IPS-18c (cell line): ENCODE measurements around the gene FBN2.
"Not testable (repeated sequence)": the region's sequence is repeated elsewhere in the genome, so short reads cannot be mapped to it uniquely, and the experiment has no call there.

Experiments
- H3K4me3 ChIP-seq: 2 replicates; pipeline ENCODE4 v1.7.0; 2013; ENCODE audit warnings: low read depth, mild to moderate bottlenecking, low read length, moderate library complexity; ENCODE audit not compliant: insufficient read depth
- H3K9me3 ChIP-seq: one replicate; pipeline ENCODE4 v1.6.1; 2013; ENCODE audit warnings: mild to moderate bottlenecking, low read length, moderate library complexity; ENCODE audit not compliant: control insufficient read depth, insufficient read depth

FBN2 gene

DNA sequence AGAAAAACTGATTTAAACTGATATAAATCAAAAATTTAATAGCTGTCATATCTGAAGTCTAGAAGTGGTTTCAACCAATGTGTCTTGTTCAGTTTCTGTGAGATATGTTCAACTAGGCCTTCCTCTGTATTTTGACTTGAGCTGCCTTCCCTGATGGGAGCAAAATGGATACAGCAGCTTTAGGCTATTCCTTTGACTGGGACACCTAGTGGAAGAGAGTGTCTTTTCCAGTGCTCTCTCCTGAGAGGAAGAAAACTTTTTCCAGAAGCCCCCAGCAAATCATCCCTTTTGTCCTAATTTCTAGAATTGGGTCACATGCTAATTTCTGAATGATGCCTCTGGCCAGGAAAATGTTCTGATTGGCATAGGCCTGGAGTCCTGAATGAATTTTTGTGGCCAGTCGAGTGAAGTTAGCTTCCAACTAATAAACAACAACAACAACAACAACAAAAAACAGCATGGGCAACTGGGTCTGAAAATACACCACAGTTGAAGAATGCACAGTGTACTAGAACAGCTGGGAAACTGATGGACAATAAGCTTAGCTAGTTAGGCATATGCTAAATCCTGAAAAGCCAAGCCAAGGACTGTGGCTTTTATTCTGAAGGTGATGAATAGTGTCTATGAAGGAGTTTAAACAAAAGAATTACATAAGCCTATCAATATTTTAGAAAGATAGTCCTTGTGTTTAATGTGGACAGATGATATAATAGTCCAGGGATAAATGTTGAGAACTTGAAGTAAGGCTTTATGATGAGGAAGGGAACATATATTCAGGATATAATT lies 125.7 kb downstream of the FBN2 start:
- no peaks in the 10 kb centered on the region for H3K9me3 ChIP-seq
- H3K4me3 ChIP-seq: no peak overlapping the region

DNA sequence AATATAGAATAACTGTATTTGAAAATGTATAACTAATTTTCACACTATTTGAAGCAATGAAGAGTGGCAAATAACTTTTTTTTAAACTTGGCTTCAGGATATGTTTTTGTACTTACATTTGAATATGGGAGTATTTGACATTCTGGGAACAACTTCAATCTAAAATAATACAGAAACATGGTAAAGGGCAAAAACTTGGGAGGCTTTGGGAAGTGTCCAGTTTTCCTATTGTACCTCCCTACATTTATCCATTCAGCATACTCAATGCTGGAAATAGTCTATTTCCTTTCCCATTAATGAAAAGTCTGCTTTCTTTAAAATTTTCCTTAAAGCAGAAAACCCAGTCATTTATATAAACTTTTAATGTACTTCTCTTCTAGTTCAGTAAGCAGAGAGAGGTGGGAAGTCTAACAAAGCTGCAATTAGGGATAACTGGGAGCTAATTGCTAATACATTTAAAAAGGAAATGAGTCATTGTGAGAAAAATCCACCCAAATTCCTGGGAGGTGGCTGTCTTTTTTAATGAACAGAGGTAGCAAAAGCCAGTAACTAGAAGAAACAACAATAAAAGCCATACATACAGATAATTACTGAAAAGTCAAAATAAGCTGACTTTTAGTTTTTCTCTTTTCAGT lies 128.8 kb downstream of the FBN2 start:
- Histone ChIP-seq H3K4me3 (no peak overlapping the region), H3K9me3 (no peaks in the 10 kb centered on the region)

DNA sequence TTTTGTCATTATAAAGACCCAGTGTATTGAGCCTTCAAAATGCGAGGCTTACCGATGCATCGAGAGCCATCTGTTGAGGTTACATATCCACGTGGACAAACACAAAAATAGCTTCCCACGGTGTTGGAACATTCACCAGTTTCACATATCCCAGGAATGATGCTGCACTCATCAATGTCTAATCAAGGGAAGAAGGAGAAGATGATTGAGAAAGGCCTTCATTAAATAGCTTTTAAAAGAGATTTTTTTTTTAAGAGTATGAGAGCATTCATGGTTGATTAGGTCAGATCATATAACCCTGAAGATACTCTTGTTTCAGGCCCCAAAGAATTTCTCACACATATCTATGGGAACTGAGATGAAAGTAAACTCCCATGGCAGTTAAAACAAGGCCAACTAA lies 129.4 kb downstream of the FBN2 start:
- Histone ChIP-seq H3K9me3 (no peaks in the 10 kb centered on the region), H3K4me3 (no peak overlapping the region)

DNA sequence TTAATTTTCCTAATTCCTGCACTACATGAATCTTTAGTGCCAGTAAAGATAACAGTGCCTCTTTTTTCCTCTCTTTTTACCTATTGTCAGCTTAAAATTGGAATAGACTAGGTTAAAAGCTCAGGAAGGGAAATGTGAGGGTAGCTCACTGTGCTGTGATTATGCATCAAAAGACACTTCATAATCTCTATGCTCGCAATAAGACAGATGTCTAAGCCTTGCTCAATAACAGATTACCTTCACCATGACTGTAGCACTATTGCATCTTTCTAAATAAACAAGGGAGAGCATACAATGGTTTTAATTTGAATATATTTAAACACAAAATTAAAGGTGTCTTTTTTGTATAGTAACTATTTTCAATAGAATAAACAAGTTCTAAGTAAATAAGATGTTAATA lies 130.1 kb downstream of the FBN2 start:
- Histone ChIP-seq H3K4me3 (no peak overlapping the region), H3K9me3 (no peaks in the 10 kb centered on the region)

DNA sequence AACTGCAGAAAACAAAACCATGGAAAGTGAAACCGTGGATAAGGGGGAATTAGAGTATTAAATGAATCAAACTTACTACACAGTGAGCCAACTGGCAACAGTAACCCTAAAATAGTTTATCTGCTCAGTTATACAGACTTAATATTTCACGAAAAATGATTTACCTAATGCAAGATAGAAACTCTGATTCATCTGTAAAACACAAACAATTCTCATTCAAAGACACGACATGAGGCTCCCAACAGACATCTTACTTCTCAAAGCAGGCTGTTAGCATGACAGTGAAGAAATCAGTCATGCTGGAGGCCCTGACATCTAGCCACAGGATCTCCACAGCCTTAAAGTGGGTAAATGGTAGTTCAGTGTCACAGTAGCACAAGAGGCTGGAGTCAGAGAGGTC lies 131.2 kb downstream of the FBN2 start:
- Histone ChIP-seq H3K4me3 (no peak overlapping the region), H3K9me3 (no peaks in the 10 kb centered on the region)

DNA sequence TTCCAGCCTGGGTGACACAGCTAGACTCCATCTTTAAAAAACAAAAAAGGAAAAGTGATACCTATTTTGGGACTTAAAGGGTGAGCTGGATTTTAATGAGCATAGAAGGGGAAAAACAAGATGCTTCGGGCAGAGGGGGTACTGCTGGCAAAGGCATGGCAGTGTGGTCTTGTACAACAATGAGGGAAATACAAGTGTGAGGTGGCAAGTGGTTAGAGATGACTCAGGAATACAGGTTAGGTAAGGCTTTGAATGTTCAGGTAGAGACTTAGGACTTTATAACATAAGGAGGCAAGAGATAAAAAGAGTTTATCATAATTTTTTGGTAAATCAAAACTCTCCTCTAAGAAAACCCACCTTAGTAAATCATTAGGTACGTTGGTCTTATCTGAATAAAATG lies 132.9 kb downstream of the FBN2 start:
- no peak overlapping the region for H3K4me3 ChIP-seq
- H3K9me3 ChIP-seq: no peaks in the 10 kb centered on the region

DNA sequence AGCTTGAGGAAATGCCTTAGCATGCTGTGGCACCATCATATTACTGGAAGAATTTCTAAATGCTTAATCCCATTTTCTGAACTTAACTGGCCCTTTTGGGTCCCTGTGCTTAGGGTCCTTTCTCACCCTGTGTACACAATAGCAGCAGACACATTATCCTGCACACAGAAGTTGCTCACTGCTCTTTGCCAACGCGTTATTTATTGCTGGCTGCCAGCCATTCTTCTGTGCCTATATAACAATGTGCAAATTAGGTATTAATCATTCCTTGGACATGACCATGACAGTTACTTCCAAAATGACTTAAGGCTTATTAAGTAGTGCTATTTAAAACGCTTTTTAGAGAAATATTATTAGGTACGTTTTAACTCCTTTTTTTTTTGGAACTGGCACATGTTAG lies 134.7 kb downstream of the FBN2 start:
- Histone ChIP-seq H3K4me3 (no peak overlapping the region), H3K9me3 (no peaks in the 10 kb centered on the region)

DNA sequence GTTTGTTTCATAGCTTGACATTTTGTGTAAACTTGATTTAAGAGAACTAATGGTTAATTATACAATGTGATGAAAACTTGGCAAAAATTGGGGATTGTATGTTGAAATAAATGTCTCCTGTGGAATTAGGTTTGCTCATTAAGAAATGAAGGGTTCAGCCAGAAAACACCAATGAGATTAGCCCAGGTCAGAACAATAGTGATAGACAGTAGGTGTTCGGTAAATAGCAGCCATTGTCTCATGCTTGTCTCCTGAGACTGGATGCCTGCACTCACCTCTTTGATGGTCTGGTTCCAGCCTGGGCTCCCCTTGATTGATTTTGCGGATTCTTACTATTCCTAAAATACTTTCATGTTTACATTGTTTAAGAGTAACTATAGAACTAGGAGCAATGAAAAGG lies 135.5 kb downstream of the FBN2 start:
- H3K4me3 ChIP-seq: no peak overlapping the region
- H3K9me3 ChIP-seq: no peaks in the 10 kb centered on the region

DNA sequence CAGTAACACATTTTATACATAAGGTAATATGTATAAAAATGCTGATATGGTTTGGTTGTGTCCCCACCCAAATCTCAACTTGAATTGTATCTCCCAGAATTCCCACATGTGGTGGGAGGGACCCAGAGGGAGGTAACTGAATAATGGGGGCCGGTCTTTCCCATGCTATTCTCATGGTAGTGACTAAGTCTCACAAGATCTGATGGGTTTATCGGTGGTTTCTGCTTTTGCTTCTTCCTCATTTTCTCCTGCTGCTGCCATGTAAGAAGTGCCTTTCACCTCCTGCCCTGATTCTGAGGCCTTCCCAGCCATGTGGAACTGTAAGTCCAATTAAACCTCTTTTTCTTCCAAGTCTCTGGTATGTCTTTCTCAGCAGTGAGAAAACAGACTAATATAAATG lies 137.3 kb downstream of the FBN2 start:
- H3K4me3 ChIP-seq: not testable (repeated sequence)

DNA sequence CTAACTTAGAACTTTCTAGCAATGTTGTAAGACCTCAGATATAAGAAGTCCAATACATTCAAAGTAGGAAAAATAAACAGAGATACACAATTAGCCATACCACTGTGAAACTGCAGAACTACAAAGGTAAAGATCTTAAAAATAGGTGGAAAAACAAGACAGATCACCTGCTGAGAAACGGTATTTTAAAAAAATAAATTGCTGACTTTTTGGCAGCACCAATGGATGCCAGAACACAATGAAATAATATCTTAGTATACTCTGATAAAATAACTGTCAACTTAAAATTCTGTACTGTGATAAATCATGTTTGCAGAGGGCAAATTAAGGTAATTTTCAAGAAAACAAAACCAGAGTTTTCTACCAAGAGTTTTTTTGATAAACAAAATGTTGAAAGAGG lies 138.9 kb downstream of the FBN2 start:
- Histone ChIP-seq H3K4me3 (no peak overlapping the region), H3K9me3 (no peaks in the 10 kb centered on the region)

More for the DNA sequence above, 137.3 kb downstream of the FBN2 start:
- H3K9me3 ChIP-seq: not testable (repeated sequence)

DNA sequence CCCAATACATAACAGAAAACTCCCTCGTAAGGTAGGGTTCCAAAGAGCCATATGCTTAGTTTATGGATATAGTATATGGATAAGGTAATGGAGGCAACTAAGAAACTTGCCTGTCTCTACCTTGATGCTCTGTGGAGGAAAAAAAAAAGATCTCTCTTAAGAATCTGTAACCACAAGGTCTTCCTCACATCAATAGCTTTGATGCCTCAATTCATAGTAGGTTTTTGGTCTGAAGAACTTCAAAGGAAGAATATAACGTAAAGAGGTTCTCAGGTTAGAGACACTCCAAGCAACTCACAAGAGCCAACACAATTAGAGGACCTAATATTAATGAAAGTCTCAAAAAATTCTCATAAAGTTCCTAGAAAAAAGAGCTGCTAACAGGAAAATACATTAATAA lies 140.2 kb downstream of the FBN2 start:
- Histone ChIP-seq H3K4me3 (no peak overlapping the region), H3K9me3 (no peaks in the 10 kb centered on the region)

DNA sequence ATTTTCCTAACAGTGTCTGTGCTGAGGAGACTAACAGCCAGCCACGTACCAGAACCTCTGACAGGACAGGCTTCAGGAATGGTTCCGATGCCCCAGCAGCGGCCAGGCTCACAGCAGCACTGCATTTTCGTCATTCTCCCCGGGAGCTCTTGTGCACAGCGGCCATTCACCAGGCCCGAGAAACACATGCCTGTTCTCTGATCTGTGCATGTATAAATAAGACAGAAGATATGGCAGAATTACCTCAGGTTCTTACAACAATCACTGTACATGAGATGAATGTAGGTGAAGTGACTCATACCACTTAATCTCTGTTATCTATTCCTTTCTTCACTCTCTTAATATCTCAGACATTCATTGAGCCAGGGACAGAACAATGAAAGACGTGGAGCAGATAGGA lies 143.0 kb downstream of the FBN2 start:
- Histone ChIP-seq H3K9me3 (no peaks in the 10 kb centered on the region), H3K4me3 (no peak overlapping the region)

DNA sequence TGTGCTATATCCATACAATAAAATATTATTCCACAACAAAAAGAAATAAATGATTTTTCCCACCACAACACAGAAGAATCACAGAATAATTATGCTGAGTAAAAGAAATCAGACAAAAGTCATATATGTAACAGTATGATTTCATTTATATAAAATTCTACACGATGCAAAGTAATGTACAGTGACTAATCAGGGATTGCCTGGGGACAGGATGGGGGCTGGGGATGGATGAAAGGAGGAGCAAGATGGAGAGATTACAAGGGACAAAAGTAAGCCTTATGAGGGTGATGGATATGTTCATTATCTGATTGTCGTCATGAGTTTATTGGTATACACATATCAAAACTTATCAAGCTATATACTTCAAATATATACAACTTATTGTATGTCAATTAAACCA lies 154.0 kb downstream of the FBN2 start:
- no peak overlapping the region for H3K4me3 ChIP-seq
- H3K9me3 ChIP-seq: no peaks in the 10 kb centered on the region

DNA sequence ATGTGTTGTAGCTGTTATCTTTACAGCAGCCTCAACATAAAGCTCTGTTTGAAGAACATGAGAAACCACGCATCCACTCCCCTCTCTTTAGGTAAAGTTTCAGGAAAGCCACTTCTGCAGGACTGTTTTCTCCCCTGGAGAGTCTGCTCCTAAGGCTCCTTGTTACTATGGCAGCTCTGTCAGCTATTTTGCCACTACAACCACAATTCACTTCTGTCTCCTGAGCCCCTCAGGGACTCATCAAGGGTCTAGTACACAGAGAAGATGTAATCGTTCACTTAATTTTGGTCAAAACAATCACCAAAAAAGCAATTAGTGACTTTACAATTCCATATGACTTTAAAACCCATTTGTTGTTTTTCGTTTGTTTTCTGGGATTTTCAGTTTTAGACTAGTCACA lies 157.7 kb downstream of the FBN2 start:
- H3K9me3 ChIP-seq: no peaks in the 10 kb centered on the region
- H3K4me3 ChIP-seq: no peak overlapping the region

DNA sequence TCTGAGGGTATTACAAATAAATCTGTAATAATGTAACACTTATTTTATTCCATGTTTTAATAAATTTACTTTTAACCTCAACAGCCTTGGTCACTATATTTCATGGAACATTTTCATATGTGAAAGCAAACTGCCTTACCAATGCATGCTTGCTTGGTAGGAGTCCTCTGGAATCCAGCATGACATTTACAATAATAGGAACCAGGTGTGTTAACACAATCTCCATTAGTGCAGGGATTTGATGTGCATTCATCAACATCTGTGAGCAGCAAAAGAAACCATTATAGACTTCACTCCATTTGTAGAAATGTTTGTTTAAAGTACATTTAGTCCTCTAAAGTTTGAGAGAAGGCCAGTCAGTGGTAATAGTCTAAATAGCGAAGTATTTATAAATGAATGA lies 159.4 kb downstream of the FBN2 start:
- no peak overlapping the region for H3K4me3 ChIP-seq
- no peaks in the 10 kb centered on the region for H3K9me3 ChIP-seq

DNA sequence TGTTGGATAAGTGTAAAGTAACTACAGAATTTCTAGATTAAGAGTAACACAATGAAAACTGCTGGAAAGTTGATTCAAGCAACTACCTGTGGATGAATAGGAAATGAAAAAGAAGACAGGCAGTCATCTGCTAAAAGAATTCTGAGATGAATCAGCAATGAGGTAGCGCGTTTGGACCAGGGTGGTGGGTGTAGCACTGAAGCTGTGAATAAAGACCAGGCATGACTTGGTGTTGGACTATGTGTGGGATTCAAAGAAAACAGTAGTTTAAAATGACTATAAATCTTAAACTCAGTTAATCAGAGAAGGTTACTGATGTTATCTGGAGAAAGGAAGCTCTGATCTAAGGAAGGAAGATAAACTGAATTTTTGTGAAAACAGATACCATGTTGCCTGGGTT lies 159.8 kb downstream of the FBN2 start:
- Histone ChIP-seq H3K4me3 (no peak overlapping the region), H3K9me3 (no peaks in the 10 kb centered on the region)

DNA sequence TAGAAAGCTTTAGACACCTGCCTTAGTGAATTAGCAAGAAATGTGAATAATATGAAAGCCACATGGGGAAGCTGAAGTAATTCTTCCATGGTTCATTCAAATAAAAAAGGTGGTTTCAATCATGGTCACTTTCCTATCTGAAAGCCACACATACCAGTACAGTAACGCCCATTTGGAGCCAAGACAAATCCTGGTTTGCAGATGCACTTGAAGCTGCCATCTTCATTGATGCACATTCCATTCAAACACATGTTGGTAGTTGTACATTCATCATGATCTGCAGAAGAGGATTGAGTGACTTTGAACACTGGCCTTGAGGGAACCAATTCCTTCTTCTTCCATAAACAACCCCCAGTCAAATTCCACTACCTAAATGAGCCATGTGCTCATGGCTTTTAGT lies 161.5 kb downstream of the FBN2 start:
- Histone ChIP-seq H3K9me3 (no peaks in the 10 kb centered on the region), H3K4me3 (no peak overlapping the region)

DNA sequence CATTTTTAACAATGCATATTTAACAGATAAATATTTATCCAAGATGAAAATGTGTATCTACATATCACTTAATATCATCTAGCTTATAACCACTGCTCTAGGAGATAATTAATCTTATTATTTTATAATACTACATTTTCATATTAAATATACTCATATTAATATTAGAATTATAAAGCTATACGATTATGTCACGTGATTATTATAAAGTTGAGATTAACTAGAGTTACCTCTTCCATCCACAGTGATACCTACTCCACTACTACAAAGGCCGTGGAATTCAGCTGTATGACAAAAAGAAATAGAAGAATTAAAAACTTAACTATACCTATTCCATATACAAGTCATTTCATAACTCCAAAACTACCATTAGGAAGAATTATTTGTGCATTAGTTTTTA lies 171.9 kb downstream of the FBN2 start:
- no peaks in the 10 kb centered on the region for H3K9me3 ChIP-seq
- no peak overlapping the region for H3K4me3 ChIP-seq

DNA sequence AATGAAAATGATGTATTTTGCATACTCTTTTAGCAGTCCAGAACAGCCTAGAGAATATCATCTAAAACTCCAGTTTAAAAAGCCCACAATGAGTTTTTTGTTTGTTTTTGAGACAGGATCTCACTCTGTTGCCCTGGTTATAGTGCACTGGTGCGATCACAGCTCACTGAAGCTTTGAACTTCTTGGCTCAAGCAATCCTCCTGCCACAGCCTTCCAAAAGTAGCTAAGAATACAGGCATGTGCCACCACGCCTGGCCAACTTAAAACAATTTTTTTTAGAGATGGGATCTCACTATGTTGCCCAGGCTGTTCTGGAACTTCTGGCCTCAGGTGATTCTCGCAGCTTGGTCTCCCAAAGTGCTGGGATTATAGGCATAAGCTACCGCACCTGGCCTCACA lies 175.7 kb downstream of the FBN2 start:
- Histone ChIP-seq H3K9me3 (no peaks in the 10 kb centered on the region), H3K4me3 (no peak overlapping the region)
